Diencephalon (tissue), 1 donor: ENCODE measurements around the gene FN3KRP. TPM values are rescaled to one million over a fixed set of nuclear protein-coding genes. Genes with fewer than 3 reads are reported as not detected.

ENCODE experiments used
- small RNA-seq: library from RNA; depleted of rRNA; stranded (forward); fragments of <200 nt; gene quantifications from one replicate; pipeline ENCODE3, GENCODE V24; 2014
- total RNA-seq: library from RNA; depleted of rRNA; stranded (reverse); fragments of >200 nt; gene quantifications from one replicate; pipeline ENCODE4 v1.2.3, GENCODE V29; 2014

FN3KRP gene
- total RNA-seq: 20.3 TPM

DNA sequence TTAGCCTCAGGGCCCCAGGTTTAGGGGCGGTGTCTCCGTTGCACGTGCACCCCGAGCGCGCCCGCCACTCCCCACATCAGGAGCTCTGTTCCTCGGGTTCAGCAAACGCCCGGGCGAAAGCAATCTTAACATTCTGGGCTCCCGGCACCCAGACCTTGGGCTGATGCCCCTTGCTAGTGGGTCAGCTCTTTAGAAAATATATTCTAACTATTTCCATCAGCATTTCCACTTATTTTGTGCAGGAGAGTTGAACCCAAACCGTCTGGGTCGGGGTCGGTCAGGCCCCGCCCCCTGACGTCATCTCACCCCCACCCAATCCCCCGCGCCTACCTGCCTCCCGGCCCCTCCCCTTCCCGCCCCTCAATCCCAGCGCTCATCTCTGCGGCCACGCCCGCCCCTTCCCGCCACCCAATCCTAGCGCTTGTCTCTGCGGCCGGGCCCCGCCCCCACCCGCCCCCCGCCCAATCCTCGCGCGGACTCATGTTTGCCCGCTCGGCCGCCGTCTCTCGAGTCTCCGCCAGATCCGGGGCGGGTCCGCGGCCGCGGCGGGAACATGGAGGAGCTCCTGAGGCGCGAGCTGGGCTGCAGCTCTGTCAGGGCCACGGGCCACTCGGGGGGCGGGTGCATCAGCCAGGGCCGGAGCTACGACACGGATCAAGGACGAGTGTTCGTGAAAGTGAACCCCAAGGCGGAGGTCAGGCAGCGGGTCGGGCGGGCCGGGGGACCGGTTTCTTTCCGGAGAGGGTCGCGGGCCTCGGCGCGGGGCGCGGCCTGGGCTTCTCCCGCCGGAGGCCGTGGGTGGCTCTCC lies at the start of gene FN3KRP:
Gene FN3KRP (plus strand): TSS at position 504 of the 808 bp plus-strand sequence. CDS start 50 bp downstream, at position 554.

DNA sequence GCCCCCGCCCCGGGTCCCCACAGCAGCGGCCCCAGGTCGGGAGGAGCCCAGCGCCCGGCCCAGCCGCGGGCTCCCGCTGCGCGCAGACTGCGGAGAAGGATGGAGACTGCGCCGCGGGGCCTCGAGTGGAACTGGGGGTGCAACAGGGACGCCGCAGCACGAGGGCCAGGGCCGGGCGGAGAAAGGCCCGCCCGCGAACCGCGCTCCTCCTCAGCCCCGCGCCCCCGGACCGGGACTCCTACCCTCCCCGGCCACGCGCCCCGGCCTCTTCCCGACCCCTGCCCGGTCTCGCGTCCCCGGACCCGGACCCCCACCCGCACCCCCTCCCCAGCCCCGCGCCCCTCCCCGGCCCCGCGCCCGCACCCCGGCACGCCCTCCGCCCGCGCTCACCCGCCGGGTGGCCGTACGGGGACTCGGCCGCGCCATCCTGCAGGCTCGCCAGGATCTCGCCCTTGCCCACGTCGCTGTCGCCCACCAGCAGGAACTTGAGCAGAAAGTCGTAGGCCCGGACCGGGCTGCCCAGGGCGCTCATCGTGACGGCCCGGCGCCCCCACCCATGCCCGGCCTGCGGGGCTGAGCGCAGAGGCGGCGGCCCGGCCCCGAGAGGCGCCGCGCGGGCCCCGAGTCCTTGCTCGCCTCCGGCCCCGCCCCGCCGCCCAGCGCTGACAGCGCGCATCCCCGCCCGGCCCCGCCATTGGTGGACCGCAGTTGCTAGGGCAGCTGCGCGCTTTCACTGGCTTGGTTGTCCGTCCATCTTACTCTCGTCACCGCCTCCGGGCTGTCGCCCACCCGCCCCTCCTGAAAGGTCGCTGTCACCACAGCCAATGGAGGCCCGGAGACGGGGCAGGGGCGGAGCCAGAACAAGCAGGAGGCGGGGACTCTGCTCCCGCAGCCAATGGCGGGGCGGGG lies 18.2 kb upstream of the FN3KRP start, which contains the start of gene RAB40B:
Gene RAB40B (minus strand): TSS at position 634 of the 909 bp plus-strand sequence. CDS start 102 bp downstream, at position 532.

DNA sequence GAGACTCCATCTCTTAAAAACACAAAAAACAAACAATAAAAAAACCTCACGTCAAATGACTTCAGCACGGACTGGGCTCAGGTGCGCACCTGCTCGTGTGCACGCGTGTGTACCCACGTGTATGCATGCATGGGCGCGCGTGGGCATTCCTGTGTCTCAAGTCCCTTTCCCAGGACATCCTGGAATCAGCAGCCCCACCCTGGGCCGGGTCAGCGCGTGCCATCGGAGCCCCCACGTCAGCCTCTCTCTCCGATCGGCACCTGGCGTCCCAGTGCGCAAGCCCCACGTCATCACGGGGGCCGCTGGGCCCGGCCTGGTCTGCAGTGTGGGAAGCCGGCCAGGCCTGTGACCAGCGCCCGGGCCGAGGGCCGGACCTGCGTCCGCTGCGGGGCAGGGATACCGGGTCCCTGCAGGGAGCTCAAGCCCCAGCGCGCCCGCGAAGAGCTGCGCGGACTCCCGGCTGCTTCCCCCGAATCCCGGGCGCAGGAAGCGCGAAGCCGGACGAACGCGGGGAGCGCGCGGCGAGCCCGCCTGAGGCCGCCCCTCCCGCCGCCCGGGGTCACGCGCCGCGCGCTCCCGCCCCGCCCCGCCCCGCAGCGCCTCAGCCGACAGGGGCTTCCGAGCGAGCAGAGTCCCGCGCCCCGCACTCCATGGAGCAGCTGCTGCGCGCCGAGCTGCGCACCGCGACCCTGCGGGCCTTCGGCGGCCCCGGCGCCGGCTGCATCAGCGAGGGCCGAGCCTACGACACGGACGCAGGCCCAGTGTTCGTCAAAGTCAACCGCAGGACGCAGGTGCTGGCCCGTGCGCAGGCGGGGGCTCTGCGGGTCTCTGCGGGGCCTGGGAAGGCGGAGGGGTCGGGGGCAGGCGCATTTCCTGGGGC lies 18.7 kb downstream of the FN3KRP start, which contains the start of gene FN3K:
Gene FN3K (plus strand): TSS at position 629 of the 880 bp plus-strand sequence. CDS start 22 bp downstream, at position 651.

DNA sequence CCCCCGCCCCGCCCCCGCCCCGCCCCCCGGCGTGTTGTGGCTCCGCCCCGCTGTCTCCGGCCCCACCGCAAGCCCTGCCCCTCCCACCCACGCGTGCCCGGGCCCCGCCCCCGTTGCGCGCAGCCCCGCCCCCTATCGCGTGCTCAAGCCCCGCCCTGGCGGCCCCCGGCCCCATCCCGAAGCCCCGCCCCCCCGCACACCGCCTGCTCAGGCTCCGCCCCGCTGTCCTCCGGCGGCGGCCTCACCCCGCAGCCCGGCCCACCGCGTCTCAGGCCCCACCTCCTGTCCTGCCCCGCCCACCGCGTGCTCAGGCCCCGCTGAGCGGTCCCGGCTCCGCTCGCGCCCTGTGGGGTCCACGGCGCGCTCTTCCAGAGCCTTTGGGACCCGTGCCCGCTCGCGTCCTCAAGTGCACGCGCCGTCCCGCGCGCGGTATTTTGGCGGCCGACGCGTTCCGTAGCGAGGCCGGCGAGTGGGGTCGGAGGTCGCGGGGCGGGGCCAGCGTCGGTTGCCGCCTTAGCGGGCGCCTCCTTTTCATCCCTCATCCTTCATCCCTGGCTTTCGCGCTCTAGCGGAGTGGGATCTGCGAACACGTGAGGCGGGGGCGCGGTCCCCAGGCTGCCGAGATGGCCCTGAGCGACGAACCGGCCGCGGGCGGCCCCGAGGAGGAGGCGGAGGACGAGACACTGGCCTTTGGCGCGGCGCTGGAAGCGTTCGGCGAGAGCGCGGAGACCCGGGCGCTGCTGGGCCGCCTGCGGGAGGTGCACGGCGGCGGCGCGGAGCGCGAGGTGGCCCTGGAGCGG lies 35.3 kb downstream of the FN3KRP start, which contains the start of gene TBCD:
Gene TBCD (plus strand): TSS at position 495 of the 800 bp plus-strand sequence. CDS start 129 bp downstream, at position 624.

Small RNA genes lying within 50 kb of the gene (small RNA-seq; reads per million reads assigned to genes)
- gene MIR4525: not detected

Other genes starting within 250 kb of the FN3KRP start
- 48.2 TPM for gene FOXK2, start 197.0 kb upstream of the FN3KRP start, total RNA-seq
- gene WDR45B, start 68.3 kb upstream of the FN3KRP start, total RNA-seq: 69.2 TPM
- gene RAB40B, start 18.0 kb upstream of the FN3KRP start, total RNA-seq: 15.2 TPM
- 13.6 TPM for gene FN3K, start 18.9 kb downstream of the FN3KRP start, total RNA-seq
- gene TBCD, start 35.4 kb downstream of the FN3KRP start, total RNA-seq: 63.7 TPM
- gene ZNF750, start 123.3 kb downstream of the FN3KRP start, total RNA-seq: not detected